ENCODE results near the gene CYB561. TPM values are rescaled to one million over a fixed set of nuclear protein-coding genes. Genes with fewer than 3 reads are reported as not detected.

Gene CYB561
- total and polyA plus RNA-seq, 9 of the 15 experiments (the other 6 are each of a cell fraction or from before 2014, with no cell fraction given) = 4.0 to 30.8 (median 17.4) TPM

- TF ChIP-seq ZBTB11 (CRISPR knock-in tag; IDR thresholded peaks at IDR 0.05) (peak in 1 of 3 experiments; percentile 79; a peak in 2 of 6 replicates), PTBP1 (IDR thresholded peaks at IDR 0.05; ENCODE audit: low read depth, low read length) (peak; percentile 19; the same call in 1 of the 2 replicates), ZKSCAN1 (IDR thresholded peaks at IDR 0.05; ENCODE audit: low read depth, low read length) (peak; percentile 89), SMAD2 (IDR thresholded peaks at IDR 0.05; ENCODE audit: low read depth, low read length) (no peak), POLR3A (IDR thresholded peaks at IDR 0.05; ENCODE audit: borderline replicate concordance, extremely low read depth, insufficient read depth, insufficient read length) (no peak), BCLAF1 (IDR thresholded peaks at IDR 0.05; ENCODE audit: borderline replicate concordance in 1 of 2, control insufficient read depth in 1 of 2, low read depth in 2 of 2, low read length in 1 of 2) (0 out of 4 replicates have a peak, but pooled peaks of 1 of the 2 experiments have one; percentile 69), HMBOX1 (IDR thresholded peaks at IDR 0.05) (peak; percentile 78), DMBX1 (CRISPR knock-in tag; IDR thresholded peaks at IDR 0.05; ENCODE audit: borderline replicate concordance) (peak; percentile 82), ZNF224 (CRISPR knock-in tag; IDR thresholded peaks at IDR 0.05) (no peak), ETV1 (tag; conservative IDR thresholded peaks at IDR 0.05; ENCODE audit: low read depth) (peak; percentile 45; the same call in 1 of the 2 replicates), PML (IDR thresholded peaks at IDR 0.05; ENCODE audit: low read length) (peak; percentile 85), ARID1B (IDR thresholded peaks at IDR 0.05) (peak; percentile 98), HDAC6 (IDR thresholded peaks at IDR 0.05; ENCODE audit: low read depth, low read length) (no peak), RBM17 (IDR thresholded peaks at IDR 0.05; ENCODE audit: borderline replicate concordance, low read depth, low read length) (no peak), HNRNPLL (IDR thresholded peaks at IDR 0.05; ENCODE audit: low read depth, low read length, poor library complexity, severe bottlenecking) (no peak), CXXC5 (CRISPR knock-in tag; IDR thresholded peaks at IDR 0.05) (peak; percentile 69), SUPT5H (IDR thresholded peaks at IDR 0.05) (no peak), JUND (IDR thresholded peaks at IDR 0.05; ENCODE audit: borderline replicate concordance, low read depth, low read length) (peak; percentile 57; the same call in 1 of the 2 replicates), JUND (tag; IDR thresholded peaks at IDR 0.05; ENCODE audit: borderline replicate concordance, low read depth, low read length) (peak; percentile 52; the same call in 1 of the 3 replicates)
Measured at GRCh38 chr17:63431939-63432804, 13.9 kb downstream of the CYB561 start (continued).
